ENCODE results near the gene ENAM.

GRCh38 chr4:70624226-70624793, 4.2 kb upstream of the ENAM start:
- TF ChIP-seq CTCF (IDR thresholded peaks at IDR 0.05) = no peak
- no peak for TF ChIP-seq RAD21 (conservative IDR thresholded peaks at IDR 0.05 in 1 of 2, IDR thresholded peaks at IDR 0.05 in 1 of 2)
- no peak for TF ChIP-seq MAFK (IDR thresholded peaks at IDR 0.05; ENCODE audit: partially characterized antibody)
- TF ChIP-seq REST (IDR thresholded peaks at IDR 0.05) = no peak
- no peak for TF ChIP-seq CHD2 (IDR thresholded peaks at IDR 0.05; ENCODE audit: low read length, partially characterized antibody)
- no peak for TF ChIP-seq PHF8 (IDR thresholded peaks at IDR 0.05; ENCODE audit: borderline replicate concordance, low read depth)
- no peak for TF ChIP-seq POLR2A (IDR thresholded peaks at IDR 0.05; ENCODE audit: low read length)
- no peak for TF ChIP-seq CEBPB (IDR thresholded peaks at IDR 0.05)
- TF ChIP-seq NFE2L2 (conservative IDR thresholded peaks at IDR 0.05; ENCODE audit: low read length) = no peak
